ENCODE results near the gene SURF4. TPM values are rescaled to one million over a fixed set of nuclear protein-coding genes. Genes with fewer than 3 reads are reported as not detected.
"Not testable (repeated sequence)": the region's sequence is repeated elsewhere in the genome, so short reads cannot be mapped to it uniquely, and the experiment has no call there.

Gene SURF4
- total and polyA plus RNA-seq, 2 donors, result 52.0 to 87.3 TPM

- H3K27ac ChIP-seq (ENCODE audit: low read depth in 1 of 2, low read length in 1 of 2), result no peak overlapping the region
- H3K4me3 ChIP-seq (ENCODE audit: low read length in 2 of 2), result no peak overlapping the region
- 95% methylated on average over 5 of the region's 5 CpGs for WGBS
These were observed 36.2 kb downstream of the SURF4 start for GRCh38 chr9:133339641-133340040.

GRCh38 chr9:133335924-133336811 is 39.7 kb downstream of the SURF4 start, which contains the start of gene SURF6:
TSS of gene SURF6 (minus strand) at chr9:133336188. CDS start at chr9:133336132, 56 bp downstream.
- WGBS, result 11% methylated on average over 70 of the region's 70 CpGs
- peak within 1 kb of the TSS; percentile 50 to 68 for H3K27ac ChIP-seq (ENCODE audit: low read depth in 1 of 2, low read length in 1 of 2)
- H3K4me3 ChIP-seq (ENCODE audit: low read length in 2 of 2), result peak within 1 kb of the TSS; percentile 63 to 71
- peaks cover 46 to 51% of the 10 kb centered on the region in 2 donors for H3K36me3 ChIP-seq (ENCODE audit: control insufficient read depth in 2 of 2, insufficient read depth in 2 of 2, low read length in 1 of 2)
- H3K4me1 ChIP-seq (ENCODE audit: control insufficient read depth in 2 of 2, insufficient read depth in 2 of 2, low read length in 2 of 2), result peaks cover 16 to 21% of the 10 kb centered on the region in 2 donors
- DNase-seq (ENCODE audit: low read depth in 6 of 9, low spot score in 9 of 9), result peak; percentile 58 to 96 (median 88)
- H3K9me3 ChIP-seq (ENCODE audit: control insufficient read depth in 2 of 2, insufficient read depth in 1 of 2, low read length in 1 of 2), result peaks cover 0 to 7% of the 10 kb centered on the region in 2 donors
- no peaks in the 10 kb centered on the region for H3K27me3 ChIP-seq (ENCODE audit: control insufficient read depth in 2 of 2, insufficient read depth in 1 of 2, low read length in 1 of 2)

More at GRCh38 chr9:133339641-133340040, 36.2 kb downstream of the SURF4 start:
- Histone ChIP-seq H3K36me3 (ENCODE audit: control insufficient read depth in 2 of 2, insufficient read depth in 2 of 2, low read length in 1 of 2) (peaks cover 46 to 52% of the 10 kb centered on the region in 2 donors), H3K9me3 (ENCODE audit: control insufficient read depth in 2 of 2, insufficient read depth in 1 of 2, low read length in 1 of 2) (peaks cover 0 to 3% of the 10 kb centered on the region in 2 donors), H3K4me1 (ENCODE audit: control insufficient read depth in 2 of 2, insufficient read depth in 2 of 2, low read length in 2 of 2) (peaks cover 16 to 21% of the 10 kb centered on the region in 2 donors), H3K27me3 (ENCODE audit: control insufficient read depth in 2 of 2, insufficient read depth in 1 of 2, low read length in 1 of 2) (no peaks in the 10 kb centered on the region)
- no peak for DNase-seq (ENCODE audit: low read depth in 6 of 9, low spot score in 9 of 9)

GRCh38 chr9:133334888-133335287 is 41.0 kb downstream of the SURF4 start:
- H3K27me3 ChIP-seq (ENCODE audit: control insufficient read depth in 2 of 2, insufficient read depth in 1 of 2, low read length in 1 of 2); H3K9me3 ChIP-seq (ENCODE audit: control insufficient read depth in 2 of 2, insufficient read depth in 1 of 2, low read length in 1 of 2); DNase-seq (ENCODE audit: low read depth in 6 of 9, low spot score in 9 of 9); H3K27ac ChIP-seq (ENCODE audit: low read depth in 1 of 2, low read length in 1 of 2): not testable (repeated sequence)
- H3K4me3 ChIP-seq (ENCODE audit: low read length in 2 of 2), result peak overlapping the region; percentile 63 to 71
- WGBS, result 95% methylated on average over 11 of the region's 11 CpGs
- H3K36me3 ChIP-seq (ENCODE audit: control insufficient read depth in 2 of 2, insufficient read depth in 2 of 2, low read length in 1 of 2), result peaks cover 44 to 46% of the 10 kb centered on the region in 2 donors
- peaks cover 14% of the 10 kb centered on the region in 2 donors for H3K4me1 ChIP-seq (ENCODE audit: control insufficient read depth in 2 of 2, insufficient read depth in 2 of 2, low read length in 2 of 2)

- H3K4me3 ChIP-seq (ENCODE audit: low read length in 2 of 2), result no peak overlapping the region
- H3K4me1 ChIP-seq (ENCODE audit: control insufficient read depth in 2 of 2, insufficient read depth in 2 of 2, low read length in 2 of 2), result peaks cover 14% of the 10 kb centered on the region in 2 donors
- WGBS, result 97% methylated on average over 6 of the region's 6 CpGs
- H3K9me3 ChIP-seq (ENCODE audit: control insufficient read depth in 2 of 2, insufficient read depth in 1 of 2, low read length in 1 of 2), result peaks cover 0 to 7% of the 10 kb centered on the region in 2 donors
- H3K27me3 ChIP-seq (ENCODE audit: control insufficient read depth in 2 of 2, insufficient read depth in 1 of 2, low read length in 1 of 2), result no peaks in the 10 kb centered on the region
- no peak overlapping the region for H3K27ac ChIP-seq (ENCODE audit: low read depth in 1 of 2, low read length in 1 of 2)
- H3K36me3 ChIP-seq (ENCODE audit: control insufficient read depth in 2 of 2, insufficient read depth in 2 of 2, low read length in 1 of 2), result peaks cover 39 to 46% of the 10 kb centered on the region in 2 donors
- no peak for DNase-seq (ENCODE audit: low read depth in 6 of 9, low spot score in 9 of 9)
These were observed 41.7 kb downstream of the SURF4 start for GRCh38 chr9:133334161-133334560.

- 96% methylated on average over 10 of the region's 10 CpGs for WGBS
- H3K27me3 ChIP-seq (ENCODE audit: control insufficient read depth in 2 of 2, insufficient read depth in 1 of 2, low read length in 1 of 2), result no peaks in the 10 kb centered on the region
- peaks cover 39 to 46% of the 10 kb centered on the region in 2 donors for H3K36me3 ChIP-seq (ENCODE audit: control insufficient read depth in 2 of 2, insufficient read depth in 2 of 2, low read length in 1 of 2)
- no peak overlapping the region for H3K4me3 ChIP-seq (ENCODE audit: low read length in 2 of 2)
- H3K9me3 ChIP-seq (ENCODE audit: control insufficient read depth in 2 of 2, insufficient read depth in 1 of 2, low read length in 1 of 2), result peaks cover 0 to 7% of the 10 kb centered on the region in 2 donors
- peaks cover 14% of the 10 kb centered on the region in 2 donors for H3K4me1 ChIP-seq (ENCODE audit: control insufficient read depth in 2 of 2, insufficient read depth in 2 of 2, low read length in 2 of 2)
- no peak overlapping the region for H3K27ac ChIP-seq (ENCODE audit: low read depth in 1 of 2, low read length in 1 of 2)
- DNase-seq (ENCODE audit: low read depth in 6 of 9, low spot score in 9 of 9), result no peak
These were observed 42.3 kb downstream of the SURF4 start for GRCh38 chr9:133333566-133333965.

- DNase-seq (ENCODE audit: low read depth in 6 of 9, low spot score in 9 of 9), result no peak
- WGBS, result 90% methylated on average over 11 of the region's 11 CpGs
- H3K4me1 ChIP-seq (ENCODE audit: control insufficient read depth in 2 of 2, insufficient read depth in 2 of 2, low read length in 2 of 2), result peaks cover 14% of the 10 kb centered on the region in 2 donors
These were observed 42.8 kb downstream of the SURF4 start for GRCh38 chr9:133333011-133333410.

GRCh38 chr9:133332381-133332730 is 43.5 kb downstream of the SURF4 start:
- no peak overlapping the region for H3K4me3 ChIP-seq (ENCODE audit: low read length in 2 of 2)
- H3K27me3 ChIP-seq (ENCODE audit: control insufficient read depth in 2 of 2, insufficient read depth in 1 of 2, low read length in 1 of 2), result no peaks in the 10 kb centered on the region
- no peak overlapping the region for H3K27ac ChIP-seq (ENCODE audit: low read depth in 1 of 2, low read length in 1 of 2)
- peaks cover 14% of the 10 kb centered on the region in 2 donors for H3K4me1 ChIP-seq (ENCODE audit: control insufficient read depth in 2 of 2, insufficient read depth in 2 of 2, low read length in 2 of 2)
- H3K9me3 ChIP-seq (ENCODE audit: control insufficient read depth in 2 of 2, insufficient read depth in 1 of 2, low read length in 1 of 2), result peaks cover 0 to 7% of the 10 kb centered on the region in 2 donors
- 93% methylated on average over 20 of the region's 20 CpGs for WGBS
- no peak for DNase-seq (ENCODE audit: low read depth in 6 of 9, low spot score in 9 of 9)
- H3K36me3 ChIP-seq (ENCODE audit: control insufficient read depth in 2 of 2, insufficient read depth in 2 of 2, low read length in 1 of 2), result peaks cover 39 to 46% of the 10 kb centered on the region in 2 donors

More at GRCh38 chr9:133333011-133333410, 42.8 kb downstream of the SURF4 start:
- no peaks in the 10 kb centered on the region for H3K27me3 ChIP-seq (ENCODE audit: control insufficient read depth in 2 of 2, insufficient read depth in 1 of 2, low read length in 1 of 2)
- H3K36me3 ChIP-seq (ENCODE audit: control insufficient read depth in 2 of 2, insufficient read depth in 2 of 2, low read length in 1 of 2), result peaks cover 39 to 46% of the 10 kb centered on the region in 2 donors
- peaks cover 0 to 7% of the 10 kb centered on the region in 2 donors for H3K9me3 ChIP-seq (ENCODE audit: control insufficient read depth in 2 of 2, insufficient read depth in 1 of 2, low read length in 1 of 2)
- no peak overlapping the region for H3K27ac ChIP-seq (ENCODE audit: low read depth in 1 of 2, low read length in 1 of 2)
- no peak overlapping the region for H3K4me3 ChIP-seq (ENCODE audit: low read length in 2 of 2)

GRCh38 chr9:133331641-133332380 is 44.0 kb downstream of the SURF4 start:
- Histone ChIP-seq H3K27me3 (ENCODE audit: control insufficient read depth in 2 of 2, insufficient read depth in 1 of 2, low read length in 1 of 2) (no peaks in the 10 kb centered on the region), H3K27ac (ENCODE audit: low read depth in 1 of 2, low read length in 1 of 2) (no peak overlapping the region), H3K4me3 (ENCODE audit: low read length in 2 of 2) (no peak overlapping the region), H3K4me1 (ENCODE audit: control insufficient read depth in 2 of 2, insufficient read depth in 2 of 2, low read length in 2 of 2) (peaks cover 14% of the 10 kb centered on the region in 2 donors), H3K9me3 (ENCODE audit: control insufficient read depth in 2 of 2, insufficient read depth in 1 of 2, low read length in 1 of 2) (peaks cover 0 to 7% of the 10 kb centered on the region in 2 donors), H3K36me3 (ENCODE audit: control insufficient read depth in 2 of 2, insufficient read depth in 2 of 2, low read length in 1 of 2) (peaks cover 39 to 46% of the 10 kb centered on the region in 2 donors)
- WGBS, result 98% methylated on average over 57 of the region's 57 CpGs
- no peak for DNase-seq (ENCODE audit: low read depth in 6 of 9, low spot score in 9 of 9)

All from thymus (tissue), 11 donors.